ENCODE data around the gene SMARCE1. TPM values are rescaled to one million over a fixed set of nuclear protein-coding genes. Genes with fewer than 3 reads are reported as not detected.

The SMARCE1 gene
- polyA plus RNA-seq, 2 of the 4 experiments (the other 2 are of a cell fraction), result 109 to 111 TPM

- TF ChIP-seq USF2 (IDR thresholded peaks at IDR 0.05) (no peak), FOSL2 (IDR thresholded peaks at IDR 0.05) (no peak), FOSL2 (CRISPR knock-in tag; IDR thresholded peaks at IDR 0.05) (no peak), EP300 (IDR thresholded peaks at IDR 0.05) (no peak), RNF2 (IDR thresholded peaks at IDR 0.05; ENCODE audit: borderline replicate concordance, low read depth) (no peak), CTCF (IDR thresholded peaks at IDR 0.05) (no peak), SMC3 (IDR thresholded peaks at IDR 0.05) (no peak)
Measured at GRCh38 chr17:40671282-40671681, 23.7 kb upstream of the SMARCE1 start (continued).

- DNase-seq (ENCODE audit: low read depth in 1 of 2, low spot score in 1 of 2) (no peak), FAIRE-seq (no peak), ATAC-seq (peak in 1 of 2 experiments; percentile 32; a peak in 3 of 6 replicates)
- Histone ChIP-seq H3K4me1 (peaks cover 7% of the 10 kb centered on the region; the same call in 2 of the 3 replicates), H3K27ac (no peak overlapping the region), H3K4me3 (no peak overlapping the region), H3K4me2 (no peak overlapping the region), H3K9me3 (no peaks in the 10 kb centered on the region)
- ChIA-PET POLR2A (no interaction called here), CTCF (interaction anchor here (0.6 to 1.9 kb wide), 4 partner anchors 37 to 982 kb away, joined by 3 to 6 read pairs (median 4); no protein-coding TSS in a partner anchor)
- no peak for TF ChIP-seq RAD21 (conservative IDR thresholded peaks at IDR 0.05 in 1 of 2, IDR thresholded peaks at IDR 0.05 in 1 of 2)
- no peak for TF ChIP-seq KDM1A (IDR thresholded peaks at IDR 0.05; ENCODE audit: low read depth)
- TF ChIP-seq FOSL2 (IDR thresholded peaks at IDR 0.05), result no peak
- TF ChIP-seq FOSL2 (CRISPR knock-in tag; IDR thresholded peaks at IDR 0.05), result no peak
- TF ChIP-seq CBX8 (IDR thresholded peaks at IDR 0.05), result no peak
- TF ChIP-seq ZSCAN20 (CRISPR knock-in tag; IDR thresholded peaks at IDR 0.05), result no peak
- no peak for TF ChIP-seq PHF8 (IDR thresholded peaks at IDR 0.05; ENCODE audit: borderline replicate concordance, low read depth)
- TF ChIP-seq MAFK (IDR thresholded peaks at IDR 0.05; ENCODE audit: partially characterized antibody), result no peak
- no peak for TF ChIP-seq EHF (CRISPR knock-in tag; IDR thresholded peaks at IDR 0.05)
- TF ChIP-seq RFX5 (IDR thresholded peaks at IDR 0.05), result no peak
- TF ChIP-seq HOXA7 (CRISPR knock-in tag; IDR thresholded peaks at IDR 0.05), result no peak
- no peak for TF ChIP-seq ZC3H11A (IDR thresholded peaks at IDR 0.05)
- no peak for TF ChIP-seq CBX2 (IDR thresholded peaks at IDR 0.05; ENCODE audit: borderline replicate concordance, low read depth)
- TF ChIP-seq EP300 (IDR thresholded peaks at IDR 0.05), result no peak
- no peak for TF ChIP-seq PBX3 (IDR thresholded peaks at IDR 0.05)
- no peak for TF ChIP-seq ZFP36 (IDR thresholded peaks at IDR 0.05; ENCODE audit: borderline replicate concordance, partially characterized antibody)
- no peak for TF ChIP-seq HDAC2 (IDR thresholded peaks at IDR 0.05)
- TF ChIP-seq HES2 (IDR thresholded peaks at IDR 0.05), result no peak
Measured at GRCh38 chr17:40666331-40666730, 18.7 kb upstream of the SMARCE1 start.
